NCI-H524 treated with DMSO at 0.1 percent for 48 hours (cell line): ENCODE measurements around the gene GJA3.

Experiments
- DNase-seq: peaks from one replicate; lab custom pipeline; 2025; lab: John Stamatoyannopoulos, UW

The GJA3 gene

DNA sequence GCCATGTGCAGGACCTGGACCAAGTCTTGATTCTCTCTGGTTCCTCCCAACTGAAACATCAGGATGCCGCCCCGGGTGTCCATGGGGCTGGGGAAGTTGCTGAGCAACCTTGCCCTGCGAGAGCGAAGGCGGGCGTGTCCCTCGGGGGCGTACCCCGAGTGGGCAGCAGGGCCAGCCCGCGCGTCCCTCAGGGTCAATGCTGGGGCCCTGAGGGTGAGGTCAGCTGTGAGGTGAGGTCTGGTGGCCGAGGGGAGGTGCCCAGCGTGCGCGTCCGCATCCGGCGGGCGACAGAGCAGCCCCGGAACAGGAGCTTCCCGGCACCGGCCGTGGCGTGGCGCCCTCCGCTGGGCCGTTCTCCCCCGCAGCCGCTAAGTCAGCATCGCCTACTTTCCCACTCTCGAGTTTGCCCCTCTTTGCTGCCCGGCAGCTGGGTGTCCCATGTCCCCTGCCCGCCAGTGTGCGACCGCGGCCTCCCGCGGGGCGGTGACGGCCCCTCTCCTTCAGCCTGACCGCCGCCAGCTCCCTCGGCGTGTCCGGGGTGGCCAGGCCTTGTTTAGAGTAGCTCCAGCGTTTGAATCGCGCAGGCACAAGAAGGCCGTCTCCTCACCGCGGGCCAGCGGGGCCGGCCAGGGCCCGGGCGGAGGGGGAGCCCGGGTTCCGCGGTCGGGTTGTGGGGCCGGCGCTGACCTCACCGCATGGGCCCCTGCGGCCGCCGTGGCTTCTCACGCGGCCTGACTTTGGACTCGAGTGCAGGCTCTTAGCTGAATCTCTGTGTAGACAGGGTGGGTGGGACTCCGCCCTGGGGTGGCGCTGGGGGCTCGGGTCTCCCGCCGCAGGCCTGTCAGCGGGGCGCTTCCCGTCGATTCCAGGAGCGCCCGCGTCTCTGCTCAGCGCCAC is 33.0 kb downstream of the GJA3 start:
- peak; percentile 49 for DNase-seq

DNA sequence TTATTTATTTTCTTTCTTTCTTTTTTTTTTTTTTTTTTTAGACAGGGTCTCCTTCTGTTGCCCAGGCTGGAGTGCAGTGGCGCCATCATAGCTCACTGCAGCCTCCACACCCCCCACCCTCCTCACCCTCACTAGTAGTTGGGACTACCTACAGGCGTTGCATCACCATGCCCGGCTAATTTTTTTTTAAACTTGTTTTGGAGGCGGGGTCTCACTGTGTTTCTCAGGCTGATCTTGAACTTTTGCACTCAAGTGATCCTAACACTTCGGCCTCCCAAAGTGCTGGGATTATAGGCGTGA is 33.6 kb downstream of the GJA3 start:
- no peak for DNase-seq

DNA sequence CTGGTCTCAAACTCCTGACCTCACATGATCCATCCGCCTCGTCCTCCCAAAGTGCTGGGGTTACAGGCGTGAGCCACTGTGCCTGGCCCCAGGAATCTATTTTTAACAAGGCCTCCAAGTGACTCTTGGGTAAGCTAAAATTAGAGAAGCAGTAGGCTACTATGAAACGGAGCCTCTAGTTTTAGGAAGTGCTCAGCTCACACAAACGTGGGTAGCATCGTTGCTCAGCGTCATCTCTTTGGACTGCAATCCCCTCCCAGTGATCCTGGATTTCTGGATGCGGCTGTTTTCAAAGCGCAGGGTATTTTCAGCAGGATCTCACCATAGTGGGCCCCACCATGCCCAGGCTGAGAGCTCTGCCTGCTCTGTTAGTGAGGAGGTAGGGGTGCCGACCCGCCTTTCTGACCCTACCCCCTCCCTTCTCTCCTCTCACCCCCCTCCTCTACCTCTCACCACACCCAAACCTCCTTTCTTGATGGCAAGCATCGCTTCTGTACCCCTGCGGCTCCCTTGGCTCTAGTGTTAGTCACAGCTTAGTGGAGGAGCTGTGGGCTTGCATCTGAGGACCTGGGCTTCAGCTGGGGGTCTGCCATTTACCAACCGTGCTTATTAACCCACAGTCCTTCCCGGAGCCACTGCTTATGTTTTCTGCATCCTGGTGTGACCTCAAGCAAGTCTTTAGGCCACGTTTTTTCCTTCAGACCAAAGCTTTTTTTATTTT is 34.2 kb downstream of the GJA3 start:
- DNase-seq, result no peak

DNA sequence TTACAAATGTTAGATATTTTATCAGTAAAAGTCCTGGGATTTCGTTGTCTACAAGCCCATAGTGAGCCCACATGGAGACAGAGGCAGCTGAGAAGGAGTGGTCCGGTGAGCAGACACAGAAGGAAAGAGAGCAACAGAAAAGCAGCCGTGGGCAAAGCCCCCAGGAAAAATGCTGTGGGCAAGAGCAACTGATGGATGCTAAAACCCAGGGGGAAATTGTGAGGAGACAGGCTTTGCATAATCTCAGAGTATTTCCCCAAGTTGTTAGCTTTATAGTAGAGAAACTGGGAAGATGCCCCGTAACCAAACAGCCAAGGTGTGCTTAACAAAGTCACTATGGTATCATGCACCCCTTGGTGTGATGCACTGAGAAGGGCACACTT is 35.1 kb downstream of the GJA3 start:
- DNase-seq, result no peak

DNA sequence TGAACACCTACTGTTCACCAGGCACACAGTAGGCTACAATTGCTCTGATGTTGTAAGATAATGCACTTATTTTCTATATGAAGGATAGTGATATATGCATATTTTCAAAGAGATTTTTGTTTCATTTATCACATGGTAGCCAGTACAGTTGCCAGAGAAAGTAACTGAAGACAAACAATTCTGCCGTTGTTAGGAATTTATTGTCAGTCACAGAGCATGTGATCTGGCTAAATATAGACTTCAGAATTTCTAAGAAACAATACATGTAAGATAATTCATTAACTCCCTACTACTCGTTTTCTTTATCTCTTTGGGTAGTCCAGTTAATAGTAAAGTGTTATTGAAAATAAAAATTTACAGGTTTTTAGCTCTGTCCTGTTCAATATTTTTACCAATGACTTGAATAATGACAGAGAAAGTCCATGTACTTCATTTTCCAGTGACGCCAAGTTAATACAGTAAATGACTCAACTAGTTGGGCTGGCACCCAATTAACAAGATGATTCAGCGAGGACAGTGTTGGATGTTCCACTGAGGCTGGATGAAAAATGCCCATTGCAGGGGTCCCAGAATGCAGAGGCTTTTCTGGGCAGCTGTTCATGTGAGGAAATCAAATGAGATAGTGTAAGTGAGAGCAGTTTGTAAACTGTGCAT is 35.6 kb downstream of the GJA3 start:
- DNase-seq, result no peak

DNA sequence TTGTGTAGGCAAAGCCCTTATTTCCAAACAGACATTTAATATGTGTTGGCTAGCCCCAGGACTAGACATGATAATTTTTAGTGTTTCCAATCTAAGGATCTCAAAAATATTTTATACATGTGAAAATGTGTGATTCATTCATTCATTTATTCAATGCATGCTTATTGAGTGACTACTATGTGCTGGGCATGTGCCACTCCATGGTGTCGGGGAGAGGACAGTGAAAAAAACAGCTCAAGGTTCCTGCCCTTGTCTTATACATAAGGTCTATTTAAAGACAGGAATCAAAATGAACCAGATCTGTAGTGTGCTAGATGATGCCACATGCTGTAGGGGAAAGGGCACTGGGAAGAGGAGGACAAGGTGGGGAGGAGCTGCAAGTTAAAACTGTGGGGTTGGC is 36.5 kb downstream of the GJA3 start:
- DNase-seq, result no peak

DNA sequence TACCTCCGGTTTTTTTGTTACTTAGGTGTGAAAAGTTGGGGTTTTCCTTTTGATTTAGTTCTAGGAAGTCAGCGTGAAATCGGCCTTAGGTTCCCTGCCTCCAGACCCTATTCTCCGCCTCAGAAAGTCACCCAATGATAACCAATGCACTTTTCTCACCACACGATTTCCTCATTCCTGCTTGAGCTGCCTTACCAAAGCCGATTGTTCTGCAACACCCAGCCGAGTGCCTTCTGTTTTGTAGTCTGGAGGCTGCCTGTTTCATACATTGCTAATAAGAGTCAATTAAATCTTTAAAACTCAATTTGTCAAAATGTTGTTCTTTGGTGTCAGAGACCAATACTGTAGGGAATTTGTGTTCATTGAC is 39.7 kb downstream of the GJA3 start:
- DNase-seq, result no peak

DNA sequence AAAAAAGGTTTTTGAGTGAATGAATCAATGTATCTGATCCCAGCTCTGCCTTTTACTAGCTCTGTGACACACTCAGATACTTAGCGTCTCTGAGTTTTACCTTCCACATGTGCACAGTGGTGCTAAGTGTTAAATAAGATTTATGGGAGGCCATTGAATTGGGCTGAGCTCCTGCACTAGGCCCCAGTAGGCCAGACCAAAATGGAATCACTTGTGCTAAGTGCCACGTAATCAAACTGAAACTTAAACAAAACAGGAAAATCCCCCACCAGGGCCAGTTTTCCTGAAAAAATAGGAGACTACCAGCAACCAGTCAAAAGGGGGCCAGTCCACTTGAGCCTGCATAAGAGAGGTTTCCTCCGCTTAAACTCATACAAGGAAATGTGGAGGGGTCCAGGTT is 40.9 kb downstream of the GJA3 start:
- DNase-seq, result no peak

DNA sequence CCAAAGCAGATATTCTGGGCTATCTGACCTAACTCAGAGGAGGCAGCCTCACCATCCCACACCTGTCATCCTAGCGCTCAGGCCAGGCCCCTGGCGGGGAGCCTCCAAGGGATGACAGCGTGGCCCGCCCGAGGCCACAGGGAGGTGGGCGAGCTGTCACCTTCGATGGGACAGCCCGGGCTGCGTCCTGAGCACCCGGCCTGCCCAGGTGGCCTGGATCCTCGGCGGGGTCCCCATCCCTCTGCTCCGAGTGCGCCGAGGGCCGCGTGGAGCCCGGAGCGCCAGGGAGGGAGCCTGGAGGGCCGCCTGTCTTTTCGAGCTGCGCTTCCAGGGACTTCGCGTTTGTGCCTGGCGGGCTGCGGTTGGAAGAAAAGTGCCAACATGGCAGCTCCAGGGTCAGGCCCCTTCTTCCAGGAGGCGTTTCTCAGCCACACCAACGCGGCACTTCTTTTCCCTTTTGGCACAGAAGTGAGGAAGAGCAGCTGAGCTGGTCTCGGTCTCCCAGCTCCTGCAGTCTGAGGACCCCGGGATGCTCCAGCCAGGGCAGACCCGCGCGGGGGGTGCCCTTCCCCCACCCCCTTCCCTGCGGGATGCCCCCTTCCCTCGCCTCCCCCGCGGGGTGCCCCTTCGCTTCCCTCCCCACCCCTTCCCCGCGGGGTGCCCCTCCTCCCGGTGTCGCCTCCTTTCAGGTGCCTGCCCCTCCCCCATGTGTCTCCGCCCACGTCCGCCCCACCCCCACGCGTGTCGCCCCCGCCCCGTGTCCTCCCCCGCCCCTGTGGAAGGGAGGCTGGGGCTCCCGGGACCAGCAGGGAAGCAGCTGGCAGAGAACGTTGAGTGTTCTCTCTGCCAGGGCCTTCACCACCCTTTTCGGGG is 42.3 kb downstream of the GJA3 start:
- no peak for DNase-seq

DNA sequence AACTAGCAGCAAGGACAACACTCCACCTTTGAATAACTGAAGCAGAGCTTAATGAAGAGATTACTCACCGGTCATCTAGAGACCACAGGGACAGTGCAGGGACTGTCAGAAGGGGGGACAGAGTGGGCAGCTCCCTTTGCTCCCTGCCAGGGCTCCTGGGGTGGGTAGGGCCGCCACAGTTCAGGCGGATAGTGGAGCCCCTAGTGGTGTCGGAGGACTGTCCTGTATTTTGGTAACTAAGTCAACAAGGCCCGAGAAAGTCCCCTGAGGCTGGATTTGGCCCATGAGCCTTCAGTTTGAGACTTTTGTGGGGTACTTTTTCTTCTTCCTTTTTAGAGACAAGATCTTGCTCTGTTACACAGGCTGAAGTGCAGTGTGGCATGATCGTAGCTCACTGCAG is 44.6 kb downstream of the GJA3 start:
- DNase-seq, result no peak

DNA sequence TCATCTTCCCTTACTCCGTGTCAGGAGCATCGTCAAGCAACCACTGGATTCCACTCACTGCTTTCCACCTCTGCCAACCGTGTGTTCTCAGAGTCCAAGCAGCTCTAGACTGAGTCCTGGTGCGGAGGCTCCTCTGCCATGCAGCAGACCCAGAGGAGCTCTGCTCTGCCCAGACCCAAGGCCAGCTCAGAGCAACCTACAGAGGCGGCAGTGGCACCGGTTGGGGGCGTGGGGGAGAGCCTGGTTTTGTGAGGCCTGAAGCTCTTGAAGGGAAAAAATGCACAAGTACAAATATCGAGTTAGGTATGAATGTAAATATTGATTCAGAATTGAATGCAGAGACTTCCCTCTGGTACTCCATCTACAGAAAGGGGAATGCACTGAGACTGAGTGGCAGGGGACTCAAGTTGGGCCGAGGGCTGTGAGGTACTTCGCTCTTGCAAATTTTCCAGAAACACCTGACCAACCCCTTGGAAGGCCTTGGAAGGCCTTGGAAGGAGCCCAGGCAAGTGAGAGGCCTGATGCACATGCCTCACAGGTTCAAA is 46.7 kb downstream of the GJA3 start:
- no peak for DNase-seq

DNA sequence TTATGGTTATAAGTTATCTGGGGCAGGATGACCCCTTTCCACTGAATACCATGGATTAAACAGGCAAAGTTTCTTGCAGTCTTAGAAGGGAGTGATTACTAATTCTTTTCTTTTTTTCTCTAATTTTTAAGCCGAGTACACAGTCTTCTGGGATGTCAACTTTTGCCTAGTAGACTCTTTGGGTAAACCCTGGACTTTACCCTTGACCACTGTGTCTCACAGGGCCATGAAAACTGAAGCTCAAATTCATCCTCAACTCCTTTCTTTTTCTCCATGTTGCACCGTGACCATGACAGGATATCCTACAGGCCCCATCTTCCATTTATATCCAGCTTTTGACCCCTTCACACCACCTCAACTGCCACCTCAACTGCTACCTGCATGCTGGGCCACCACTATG is 51.8 kb downstream of the GJA3 start:
- DNase-seq, result no peak

DNA sequence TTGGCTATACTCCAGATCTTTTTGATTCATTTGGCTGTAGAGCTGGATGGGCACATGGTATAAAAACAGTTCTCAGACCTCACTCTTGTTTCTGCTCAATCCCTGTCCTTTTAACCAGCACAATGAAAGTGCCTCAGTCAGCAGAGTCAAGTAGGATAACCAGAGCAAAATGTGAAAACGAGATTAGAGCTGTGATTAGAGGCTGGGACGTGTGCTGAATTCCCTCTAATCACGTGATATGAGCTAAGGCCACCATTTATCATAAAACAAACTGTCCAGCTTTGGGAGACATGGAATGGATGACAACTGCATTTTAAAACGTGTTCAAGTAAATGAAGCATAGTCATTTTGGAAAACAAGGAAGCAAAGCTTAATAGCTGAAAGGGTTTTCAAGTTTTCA is 54.1 kb downstream of the GJA3 start:
- no peak for DNase-seq

DNA sequence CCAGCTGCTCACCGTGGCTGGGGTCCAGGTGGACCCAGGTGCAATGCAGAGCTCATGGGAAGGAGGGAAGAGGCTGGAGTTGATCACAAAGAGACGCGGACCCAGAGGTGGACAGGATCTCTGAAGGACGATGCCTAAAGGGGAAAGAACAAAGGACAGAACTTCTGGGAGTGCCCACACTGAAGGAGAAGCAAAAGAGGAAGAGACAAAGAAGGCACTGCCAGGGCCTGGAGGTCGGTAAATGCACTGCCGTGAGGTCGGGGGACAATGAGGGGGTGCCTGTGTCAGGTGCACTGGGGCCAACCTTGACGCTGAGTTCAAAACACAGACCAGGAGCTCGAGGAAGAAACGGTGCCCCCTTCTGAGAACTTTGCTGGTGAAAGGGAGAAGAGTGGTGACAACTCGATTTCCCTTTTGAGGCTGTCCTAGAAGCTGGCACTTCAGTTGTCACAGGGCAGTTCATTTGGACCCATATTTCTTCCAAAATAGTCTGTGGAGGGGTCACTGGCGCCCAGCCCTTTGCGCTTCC is 55.6 kb downstream of the GJA3 start:
- no peak for DNase-seq

DNA sequence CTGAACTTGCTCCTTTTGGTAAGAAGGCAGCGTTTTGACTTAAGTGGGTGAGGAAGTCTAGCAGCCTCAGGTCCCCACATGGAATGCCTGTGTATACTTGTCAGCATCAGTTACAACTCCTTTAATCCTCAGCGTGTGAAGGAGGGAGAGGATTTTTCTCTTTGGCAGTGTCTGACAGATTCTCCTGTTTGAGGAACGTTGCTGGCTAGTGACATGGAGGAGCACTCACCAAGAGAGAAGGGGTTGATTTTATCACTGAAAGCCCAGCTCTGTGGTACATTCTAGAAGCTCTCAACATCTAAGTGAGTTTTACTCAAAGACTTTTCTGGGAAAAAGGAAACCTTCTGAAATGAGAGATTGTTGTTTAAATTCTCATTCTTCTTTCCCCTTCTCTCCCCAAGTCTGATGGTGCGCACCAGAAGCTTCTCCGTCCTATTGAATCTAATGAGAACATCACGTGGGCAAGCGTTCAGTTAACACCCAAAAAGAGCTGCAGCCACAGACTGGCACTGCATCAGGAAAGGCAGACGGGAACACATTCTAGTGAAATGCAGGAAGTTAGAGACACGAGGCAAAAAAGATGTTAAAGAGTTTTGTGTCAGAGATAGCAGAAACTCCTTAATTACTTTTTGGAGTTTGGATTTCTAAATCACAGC is 58.2 kb downstream of the GJA3 start:
- DNase-seq, result no peak

DNA sequence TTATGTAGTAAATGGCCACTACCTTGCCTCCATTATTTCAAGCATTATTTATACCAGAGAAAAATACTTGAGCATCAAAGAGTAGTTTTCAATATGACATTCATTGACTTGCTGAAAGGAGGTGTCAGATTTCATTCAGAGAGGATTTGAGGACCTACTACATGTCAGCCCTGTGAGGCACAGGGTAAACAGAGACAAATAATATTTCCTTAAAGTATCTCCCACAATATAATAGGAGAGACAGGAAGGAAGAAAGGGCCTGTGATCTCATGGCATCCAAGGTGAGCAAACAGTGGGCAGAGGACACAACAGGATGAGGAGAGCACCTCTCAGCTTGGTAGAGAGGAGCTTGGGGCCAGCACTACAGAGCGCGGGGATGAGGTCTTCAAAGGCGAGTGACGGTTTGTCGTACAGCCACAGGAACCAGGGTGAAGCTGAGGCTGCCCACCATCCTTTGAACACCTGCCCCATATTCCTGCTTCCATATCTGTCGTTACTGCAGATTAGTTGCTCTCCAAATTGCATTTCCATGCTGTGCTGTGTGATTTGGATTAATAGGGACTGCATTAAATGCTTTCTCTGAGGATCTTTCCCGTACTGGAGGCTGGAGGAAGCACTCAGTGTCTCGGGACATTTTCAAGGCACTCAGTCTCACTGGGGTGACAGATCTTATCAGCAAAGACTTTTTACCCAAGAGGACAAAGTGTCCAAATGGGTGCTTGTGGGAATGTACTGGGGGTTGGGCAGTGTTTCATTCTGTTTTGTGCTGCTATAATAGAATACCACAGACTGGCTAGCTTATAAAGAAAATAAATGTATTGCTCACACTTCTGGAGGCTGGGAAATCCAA is 59.2 kb downstream of the GJA3 start:
- no peak for DNase-seq

DNA sequence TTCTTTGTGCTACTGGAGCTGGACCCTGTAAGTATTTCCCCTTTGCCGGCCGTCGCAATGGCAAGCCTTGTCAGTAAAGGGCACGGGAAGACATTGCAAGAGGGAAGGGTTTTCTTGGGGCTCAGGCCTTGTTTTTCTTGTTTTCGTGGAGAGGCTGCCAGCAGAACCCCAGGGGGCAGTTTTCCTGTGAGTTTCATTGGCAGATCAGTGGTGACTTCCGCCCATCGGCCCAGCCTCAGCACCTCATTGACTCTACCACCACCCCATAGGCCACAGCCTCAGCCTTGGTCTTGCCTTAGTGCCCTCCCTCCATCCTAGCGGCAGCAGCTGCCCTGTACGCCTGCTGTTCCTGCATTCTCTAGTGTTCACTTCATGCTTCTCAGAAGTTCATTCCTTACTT is 61.5 kb downstream of the GJA3 start:
- DNase-seq, result no peak

DNA sequence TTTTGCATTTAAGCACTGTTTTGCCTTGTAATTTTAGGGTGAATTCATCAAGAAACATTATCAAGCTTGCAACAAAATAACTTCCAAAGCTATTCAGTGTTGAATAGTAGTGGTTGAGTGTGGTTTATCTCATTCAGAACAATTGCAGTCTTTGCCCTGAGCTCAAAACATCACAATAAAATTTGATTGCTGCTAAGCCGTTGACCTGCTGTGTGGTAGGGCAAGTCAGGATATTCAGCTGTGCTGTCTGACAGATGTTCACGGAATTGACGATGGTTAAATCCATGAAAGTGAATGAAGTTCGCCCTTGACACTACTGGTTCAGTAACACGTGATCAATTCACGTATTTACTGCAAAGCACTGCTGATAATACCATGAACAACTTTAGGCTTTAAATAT is 66.9 kb downstream of the GJA3 start:
- no peak for DNase-seq

DNA sequence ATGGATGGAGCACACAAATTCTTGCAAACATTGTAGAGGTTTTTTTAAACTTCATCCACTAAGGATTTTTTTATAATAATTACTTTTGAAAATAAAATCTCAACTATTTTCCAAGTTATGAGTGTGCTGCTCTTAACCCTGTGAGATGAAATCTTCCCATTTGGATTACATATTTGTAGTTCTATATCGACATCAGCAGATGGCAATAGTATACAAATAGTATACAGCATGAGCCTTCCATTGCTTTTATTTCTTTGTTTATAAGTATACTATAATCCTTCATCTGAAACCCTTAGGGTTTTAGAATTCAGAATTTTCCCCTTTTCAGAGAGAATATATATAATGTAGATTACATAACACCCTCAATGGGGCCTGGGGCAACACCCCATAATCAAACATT is 70.5 kb downstream of the GJA3 start:
- DNase-seq, result no peak
